CD4-positive, alpha-beta T cell treated with Interleukin-6 at 100 ng/mL for 8 hours (primary cell): ENCODE results near the gene WDR81.
"Not testable (repeated sequence)": the region's sequence is repeated elsewhere in the genome, so short reads cannot be mapped to it uniquely, and the experiment has no call there.

Source experiments
- DNase-seq: peaks from one replicate; pipeline ENCODE4 v3.0.0-alpha.2; 2020; ENCODE audit warnings: mixed read lengths, low spot score

Gene WDR81

GRCh38 chr17:1730326-1731193 lies 6.1 kb downstream of the WDR81 start:
- no peak for DNase-seq

GRCh38 chr17:1731194-1731506 lies 6.6 kb downstream of the WDR81 start:
- no peak for DNase-seq

- DNase-seq, result no peak
These were observed 7.8 kb downstream of the WDR81 start for GRCh38 chr17:1732241-1732832.

GRCh38 chr17:1732833-1733321 lies 8.4 kb downstream of the WDR81 start:
- DNase-seq, result no peak

- no peak for DNase-seq
These were observed 9.3 kb downstream of the WDR81 start for GRCh38 chr17:1733759-1734158.

- DNase-seq, result no peak
These were observed 10.9 kb downstream of the WDR81 start for GRCh38 chr17:1735418-1735817.

GRCh38 chr17:1735834-1736347 lies 11.4 kb downstream of the WDR81 start:
- no peak for DNase-seq

GRCh38 chr17:1736348-1737281 lies 12.1 kb downstream of the WDR81 start:
- no peak for DNase-seq

- DNase-seq, result no peak
These were observed 13.2 kb downstream of the WDR81 start for GRCh38 chr17:1737531-1738291.

GRCh38 chr17:1741899-1742298 lies 17.4 kb downstream of the WDR81 start:
- not testable (repeated sequence) for DNase-seq

GRCh38 chr17:1742371-1743087 lies 18.0 kb downstream of the WDR81 start, which contains the start of gene SERPINF2:
SERPINF2 (plus strand) TSS chr17:1742871; CDS start chr17:1744996, 2,125 bp downstream.
- no peak for DNase-seq

- no peak for DNase-seq
These were observed 18.6 kb downstream of the WDR81 start for GRCh38 chr17:1743088-1743439.

- DNase-seq, result no peak
These were observed 20.3 kb downstream of the WDR81 start for GRCh38 chr17:1744551-1745512.

GRCh38 chr17:1745513-1746020 lies 21.1 kb downstream of the WDR81 start:
- DNase-seq, result no peak

- DNase-seq, result no peak
These were observed 22.6 kb downstream of the WDR81 start for GRCh38 chr17:1746975-1747543.

- DNase-seq, result no peak
These were observed 26.1 kb downstream of the WDR81 start for GRCh38 chr17:1750628-1751027.

- no peak for DNase-seq
These were observed 28.1 kb downstream of the WDR81 start for GRCh38 chr17:1752425-1753262.
